Vagina (tissue), 2 donors: ENCODE data around the gene MT1B. TPM values are rescaled to one million over a fixed set of nuclear protein-coding genes. Genes with fewer than 3 reads are reported as not detected.

Source experiments
- DNase-seq, 2 donors: peaks; one replicate each; pipeline ENCODE4 v3.0.0-alpha.2; 2017; ENCODE audit errors: extremely low spot score in 2 of 2
- H3K27ac ChIP-seq: fragments of 200-600 bp; sonication (generic); one replicate; pipeline ENCODE4 v1.5.1; 2019
- H3K27me3 ChIP-seq: fragments of 200-600 bp; sonication (generic); one replicate; pipeline ENCODE4 v1.5.1; 2019
- H3K36me3 ChIP-seq, 2 donors: fragments of 200-600 bp; sonication (generic); one replicate each; pipeline ENCODE4 v1.5.1; 2017 to 2019
- H3K4me1 ChIP-seq: fragments of 200-600 bp; sonication (generic); one replicate; pipeline ENCODE4 v1.5.1; 2019
- H3K4me3 ChIP-seq, 2 donors: fragments of 200-600 bp; sonication (generic); 1 replicate in 1 of 2; 2 replicates in 1 of 2; pipeline ENCODE4 v1.5.1; 2016 to 2019
- H3K9me3 ChIP-seq: fragments of 200-600 bp; sonication (generic); one replicate; pipeline ENCODE4 v1.5.1; 2019
- POLR2A ChIP-seq, 2 donors: fragments of 450-650 bp; IDR thresholded peaks; one replicate each; pipeline ENCODE4 v1.6.1; 2017; ENCODE audit warnings: antibody characterized with exemption in 2 of 2, mild to moderate bottlenecking in 2 of 2, moderate library complexity in 2 of 2
- POLR2AphosphoS5 ChIP-seq, 2 donors: sonication (generic); formaldehyde crosslinking; IDR thresholded peaks; one replicate each; pipeline ENCODE4 v1.9.0; 2017; ENCODE audit warnings: antibody characterized with exemption in 2 of 2, mild to moderate bottlenecking in 2 of 2, low read depth in 1 of 2; ENCODE audit not compliant: insufficient read depth in 1 of 2
- intact Hi-C: fragments of 100-400 bp; cut with DNase I; formaldehyde crosslinking; loops from one replicate; pipeline ENCODE4 v1.15.1; 2023
- total RNA-seq: library from RNA; depleted of rRNA; stranded (reverse); fragments of >200 nt; gene quantifications from one replicate; pipeline ENCODE4 v1.2.3, GENCODE V29; 2016
- TF ChIP-seq, protein P1 (sequence below), 3 experiments: fragments of 450-650 bp in 2 of 3; fragments of 200-600 bp in 1 of 3; sonication (generic) in 1 of 3; IDR thresholded peaks; one replicate each; pipeline ENCODE4 v1.5.1; 2017 to 2019; ENCODE audit warnings: antibody characterized with exemption in 3 of 3, mild to moderate bottlenecking in 2 of 3, moderate library complexity in 2 of 3

Gene MT1B
- total RNA-seq, 1 donor from 2014 or later = not detected

DNA sequence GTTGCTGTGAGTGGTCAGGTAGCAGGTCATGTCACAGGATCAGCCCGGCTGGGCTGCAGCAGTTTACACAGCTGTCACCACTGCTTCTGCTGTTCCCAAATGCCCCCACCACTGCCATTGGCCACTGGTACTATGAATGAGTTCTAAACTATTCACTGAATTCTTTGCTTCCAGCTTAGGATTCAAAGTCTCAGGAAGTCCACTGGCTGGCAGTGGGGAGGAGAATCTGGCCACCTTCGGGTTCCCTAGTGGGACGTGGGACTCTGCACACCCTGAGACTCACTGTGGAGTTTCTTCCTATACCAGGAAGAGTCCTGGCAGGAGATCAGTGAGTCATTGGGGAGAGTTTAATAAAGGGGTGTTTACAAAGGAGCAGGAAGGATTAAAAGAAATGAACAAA lies 37.5 kb downstream of the MT1B start:
- Histone ChIP-seq H3K27ac (no peak overlapping the region), H3K4me3 (no peak overlapping the region), H3K4me1 (peaks cover 8% of the 10 kb centered on the region), H3K36me3 (no peaks in the 10 kb centered on the region), H3K27me3 (no peaks in the 10 kb centered on the region), H3K9me3 (no peaks in the 10 kb centered on the region)
- TF ChIP-seq POLR2A (IDR thresholded peaks at IDR 0.05) = no peak
- TF ChIP-seq, protein P1, sequence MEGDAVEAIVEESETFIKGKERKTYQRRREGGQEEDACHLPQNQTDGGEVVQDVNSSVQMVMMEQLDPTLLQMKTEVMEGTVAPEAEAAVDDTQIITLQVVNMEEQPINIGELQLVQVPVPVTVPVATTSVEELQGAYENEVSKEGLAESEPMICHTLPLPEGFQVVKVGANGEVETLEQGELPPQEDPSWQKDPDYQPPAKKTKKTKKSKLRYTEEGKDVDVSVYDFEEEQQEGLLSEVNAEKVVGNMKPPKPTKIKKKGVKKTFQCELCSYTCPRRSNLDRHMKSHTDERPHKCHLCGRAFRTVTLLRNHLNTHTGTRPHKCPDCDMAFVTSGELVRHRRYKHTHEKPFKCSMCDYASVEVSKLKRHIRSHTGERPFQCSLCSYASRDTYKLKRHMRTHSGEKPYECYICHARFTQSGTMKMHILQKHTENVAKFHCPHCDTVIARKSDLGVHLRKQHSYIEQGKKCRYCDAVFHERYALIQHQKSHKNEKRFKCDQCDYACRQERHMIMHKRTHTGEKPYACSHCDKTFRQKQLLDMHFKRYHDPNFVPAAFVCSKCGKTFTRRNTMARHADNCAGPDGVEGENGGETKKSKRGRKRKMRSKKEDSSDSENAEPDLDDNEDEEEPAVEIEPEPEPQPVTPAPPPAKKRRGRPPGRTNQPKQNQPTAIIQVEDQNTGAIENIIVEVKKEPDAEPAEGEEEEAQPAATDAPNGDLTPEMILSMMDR (IDR thresholded peaks at IDR 0.05) = no peak
- TF ChIP-seq POLR2AphosphoS5 (IDR thresholded peaks at IDR 0.05; ENCODE audit: insufficient read depth in 1 of 2, low read depth in 1 of 2) = no peak
- intact Hi-C loops = no loop called here
- no peak for DNase-seq

DNA sequence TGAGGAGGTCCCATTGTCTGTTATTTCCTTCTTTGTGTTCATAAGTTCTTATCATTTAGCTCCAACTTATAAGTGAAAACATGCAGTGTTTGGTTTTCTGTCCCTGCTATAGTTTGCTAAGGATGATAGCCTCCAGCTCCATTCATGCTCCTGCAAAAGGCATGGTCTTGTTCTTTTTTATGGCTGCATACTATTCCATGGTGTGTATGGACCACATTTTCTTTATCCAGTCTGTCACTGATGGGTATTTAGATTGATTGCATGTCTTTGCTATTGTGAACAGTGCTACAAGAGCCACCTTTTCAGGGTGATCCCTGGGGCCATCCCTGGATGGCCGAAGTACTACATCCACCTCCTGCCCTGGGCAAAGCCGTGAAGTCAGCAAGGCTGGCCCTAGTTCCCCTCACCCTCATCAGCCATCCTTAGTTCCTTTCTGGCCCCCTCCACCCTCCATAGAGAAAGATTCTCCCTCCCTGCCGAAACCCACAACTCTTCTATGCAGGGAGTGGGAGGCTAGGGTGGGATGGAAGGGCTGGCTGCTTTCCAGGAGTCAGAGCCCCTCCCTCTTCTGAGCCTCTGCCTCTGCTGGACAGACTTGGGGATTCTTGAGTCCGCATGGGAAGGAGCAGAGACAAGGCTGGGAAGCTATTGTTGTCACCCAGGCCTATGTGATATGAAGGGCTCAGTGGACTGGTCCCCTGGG lies 38.9 kb downstream of the MT1B start:
- H3K4me3 ChIP-seq = no peak overlapping the region
- no peak for DNase-seq
- H3K4me1 ChIP-seq = peaks cover 8% of the 10 kb centered on the region
- H3K27ac ChIP-seq = no peak overlapping the region
- TF ChIP-seq POLR2A (IDR thresholded peaks at IDR 0.05) (no peak), POLR2AphosphoS5 (IDR thresholded peaks at IDR 0.05; ENCODE audit: insufficient read depth in 1 of 2, low read depth in 1 of 2) (no peak)
- TF ChIP-seq, protein P1 (IDR thresholded peaks at IDR 0.05) = no peak
- no peaks in the 10 kb centered on the region for H3K36me3 ChIP-seq
- intact Hi-C loops = no loop called here
- H3K9me3 ChIP-seq = no peaks in the 10 kb centered on the region
- H3K27me3 ChIP-seq = no peaks in the 10 kb centered on the region

DNA sequence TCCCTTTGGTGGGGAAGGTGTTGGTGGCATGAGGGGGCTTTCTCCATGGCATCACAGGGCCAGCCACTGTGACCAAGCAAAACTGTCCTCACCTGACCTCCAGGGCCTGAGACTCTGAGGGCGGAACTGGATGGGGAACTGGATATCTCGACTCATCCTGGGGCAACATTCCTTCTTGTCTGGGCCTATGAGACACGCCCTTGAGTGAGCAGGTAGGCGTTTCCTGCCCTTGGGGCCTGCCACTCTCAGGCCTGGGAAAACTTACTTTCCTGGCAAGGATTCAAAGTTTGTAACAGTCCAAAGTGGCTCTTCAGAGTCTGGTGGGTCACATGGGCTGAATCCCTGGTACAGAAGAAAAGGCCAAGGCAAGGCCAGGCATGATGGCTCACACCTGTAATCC lies 40.2 kb downstream of the MT1B start:
- DNase-seq = no peak
- intact Hi-C loops = no loop called here
- TF ChIP-seq, protein P1 (IDR thresholded peaks at IDR 0.05) = no peak
- TF ChIP-seq POLR2AphosphoS5 (IDR thresholded peaks at IDR 0.05; ENCODE audit: insufficient read depth in 1 of 2, low read depth in 1 of 2) = peak; percentile 23 to 26
- no peak for TF ChIP-seq POLR2A (IDR thresholded peaks at IDR 0.05)
- Histone ChIP-seq H3K4me3 (no peak overlapping the region), H3K4me1 (peaks cover 8% of the 10 kb centered on the region), H3K27me3 (no peaks in the 10 kb centered on the region), H3K36me3 (no peaks in the 10 kb centered on the region), H3K27ac (no peak overlapping the region), H3K9me3 (no peaks in the 10 kb centered on the region)

DNA sequence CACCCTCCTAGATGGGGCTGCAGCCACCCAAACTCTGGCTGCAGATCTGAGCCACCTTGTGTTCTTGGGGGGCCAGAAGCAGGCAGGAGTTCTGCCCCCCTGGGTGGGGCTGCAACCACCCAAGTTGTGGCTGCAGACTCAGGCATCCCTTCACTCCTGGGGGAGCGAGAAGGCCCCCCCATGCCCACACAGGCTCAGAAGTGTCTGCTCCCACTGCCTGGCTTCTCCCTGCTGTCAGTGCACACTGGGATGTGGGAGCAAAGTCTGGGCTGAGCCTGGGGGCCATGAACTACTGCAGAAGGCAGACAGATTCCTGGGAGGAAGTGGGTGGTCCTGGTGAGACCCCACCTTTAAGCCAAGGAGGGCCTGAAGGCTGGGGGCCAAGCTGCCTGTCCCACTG lies 43.6 kb downstream of the MT1B start:
- Histone ChIP-seq H3K27me3 (no peaks in the 10 kb centered on the region), H3K4me1 (peaks cover 8% of the 10 kb centered on the region), H3K9me3 (no peaks in the 10 kb centered on the region), H3K36me3 (no peaks in the 10 kb centered on the region), H3K4me3 (no peak overlapping the region), H3K27ac (no peak overlapping the region)
- intact Hi-C loops = loop anchor here (5.0 kb wide), 1 partner anchor 287 kb away; no protein-coding TSS in a partner anchor
- no peak for DNase-seq
- no peak for TF ChIP-seq POLR2AphosphoS5 (IDR thresholded peaks at IDR 0.05; ENCODE audit: insufficient read depth in 1 of 2, low read depth in 1 of 2)

DNA sequence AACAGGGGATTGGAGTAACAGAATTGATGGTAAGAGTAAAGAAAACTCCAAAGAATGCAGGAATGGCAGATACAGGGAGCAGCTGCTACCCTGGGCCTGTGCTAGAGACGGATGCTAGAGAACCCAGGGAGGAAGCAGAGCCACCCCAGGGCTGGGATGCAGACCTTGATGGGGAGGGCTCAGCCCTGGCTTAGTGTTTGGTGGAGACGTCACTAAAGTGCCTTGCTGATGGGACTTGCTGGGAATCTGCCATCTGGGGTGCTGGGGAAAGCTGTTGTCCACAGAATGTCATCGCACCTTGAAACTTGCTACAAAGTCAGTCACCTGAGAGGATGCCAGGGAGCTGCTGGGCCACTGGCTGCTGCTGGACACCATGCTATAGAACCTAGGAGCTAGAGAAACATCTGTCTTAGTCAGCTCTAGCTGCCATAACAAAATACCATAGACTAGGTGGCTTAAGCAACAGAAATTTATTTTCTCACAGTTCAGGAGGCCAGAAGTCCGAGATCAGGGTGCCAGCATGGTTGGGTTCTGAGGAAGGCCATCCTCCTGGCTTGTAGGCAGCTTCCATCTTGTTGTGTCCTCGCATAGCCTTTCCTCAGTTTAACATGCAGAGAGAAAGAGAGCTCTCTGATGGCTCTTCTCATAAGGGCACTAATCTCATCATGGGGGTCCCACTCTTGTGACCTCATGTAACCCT lies 45.9 kb downstream of the MT1B start:
- no peak for TF ChIP-seq POLR2A (IDR thresholded peaks at IDR 0.05)
- no peak overlapping the region for H3K4me3 ChIP-seq
- no peaks in the 10 kb centered on the region for H3K27me3 ChIP-seq
- intact Hi-C loops = loop anchor here (5.0 kb wide), 1 partner anchor 285 kb away; no protein-coding TSS in a partner anchor
- no peaks in the 10 kb centered on the region for H3K36me3 ChIP-seq
- H3K27ac ChIP-seq = no peak overlapping the region
- H3K9me3 ChIP-seq = no peaks in the 10 kb centered on the region
- no peak for DNase-seq
- H3K4me1 ChIP-seq = no peaks in the 10 kb centered on the region

DNA sequence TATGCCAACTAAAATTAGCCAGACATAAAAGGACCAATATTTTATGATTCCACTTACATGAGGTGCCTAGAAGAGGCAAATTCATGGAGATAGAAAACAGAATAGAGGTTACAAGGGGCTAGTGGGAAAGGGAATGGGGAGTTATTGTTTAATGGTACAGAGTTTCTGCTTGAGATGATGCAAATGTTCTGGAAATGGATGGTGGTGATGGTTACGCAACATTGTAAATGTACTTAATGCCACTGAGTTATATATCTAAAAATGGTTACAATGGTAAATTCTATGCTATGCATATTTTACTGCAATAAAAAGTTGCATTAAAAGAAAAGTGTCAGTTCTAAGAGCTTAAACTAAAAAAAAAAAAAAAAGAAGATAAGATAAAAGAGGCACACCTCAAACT lies 48.5 kb downstream of the MT1B start:
- Histone ChIP-seq H3K4me1 (no peaks in the 10 kb centered on the region), H3K9me3 (no peaks in the 10 kb centered on the region), H3K36me3 (no peaks in the 10 kb centered on the region), H3K27me3 (no peaks in the 10 kb centered on the region), H3K27ac (no peak overlapping the region), H3K4me3 (no peak overlapping the region)
- TF ChIP-seq POLR2AphosphoS5 (IDR thresholded peaks at IDR 0.05; ENCODE audit: insufficient read depth in 1 of 2, low read depth in 1 of 2) (no peak), POLR2A (IDR thresholded peaks at IDR 0.05) (no peak)
- TF ChIP-seq, protein P1 (IDR thresholded peaks at IDR 0.05) = no peak
- no peak for DNase-seq
- intact Hi-C loops = loop anchor here (5.0 to 10.0 kb wide), 2 partner anchors 98 to 185 kb away; no protein-coding TSS in a partner anchor
